Common myeloid progenitor, CD34-positive (primary cell): ENCODE data around the gene KARS1.

Experiments used
- CTCF ChIA-PET: fragments of 350-600 bp; sonication (Branson Sonifier 250); formaldehyde crosslinking; loops from one replicate; lab custom pipeline; 2021; ENCODE audit warnings: antibody characterized with exemption; lab: Charles Lee
- POLR2A ChIA-PET: fragments of 350-600 bp; sonication (Branson Sonifier 250); formaldehyde crosslinking; loops from one replicate; lab custom pipeline; 2021; ENCODE audit warnings: antibody characterized with exemption; lab: Charles Lee
- DNase-seq, 3 donors: peaks; one replicate each; pipeline versions ENCODE4 v3.0.0 to v3.0.0-alpha.2; 2013
- H3K27ac ChIP-seq, 2 experiments: 1 replicate in 1 of 2; 2 replicates in 1 of 2; pipeline ENCODE4 v1.7.0; 2013; ENCODE audit warnings: inconsistent platforms in 2 of 2, low read length in 2 of 2, mild to moderate bottlenecking in 2 of 2, low read depth in 1 of 2, moderate library complexity in 1 of 2; ENCODE audit not compliant: severe bottlenecking in 2 of 2, insufficient read depth in 1 of 2, poor library complexity in 1 of 2
- H3K27me3 ChIP-seq, 5 experiments: replicated peaks in 2 of 5; 1 replicate in 3 of 5; 2 replicates in 2 of 5; pipeline versions ENCODE4 v1.6.1 to v1.7.0; 2013; ENCODE audit warnings: low read length in 4 of 5, mild to moderate bottlenecking in 2 of 5, moderate library complexity in 2 of 5, inconsistent platforms in 1 of 5; ENCODE audit not compliant: insufficient read depth in 5 of 5, control insufficient read depth in 4 of 5
- H3K36me3 ChIP-seq, 4 experiments: 1 replicate in 2 of 4; 2 replicates in 2 of 4; pipeline versions ENCODE4 v1.6.1 to v1.7.0; 2013; ENCODE audit warnings: low read length in 3 of 4, control low read depth in 1 of 4, mild to moderate bottlenecking in 1 of 4; ENCODE audit not compliant: control insufficient read depth in 4 of 4, insufficient read depth in 4 of 4
- H3K4me1 ChIP-seq, 4 experiments: 1 replicate in 3 of 4; 2 replicates in 1 of 4; pipeline versions ENCODE4 v1.6.1 to v1.7.1; 2013; ENCODE audit warnings: low read length in 3 of 4, mild to moderate bottlenecking in 3 of 4, control low read depth in 1 of 4, inconsistent platforms in 1 of 4, moderate library complexity in 1 of 4; ENCODE audit not compliant: control insufficient read depth in 4 of 4, insufficient read depth in 4 of 4; ENCODE audit errors: control extremely low read depth in 1 of 4
- H3K4me3 ChIP-seq, 7 experiments: 1 replicate in 4 of 7; 2 replicates in 3 of 7; pipeline versions ENCODE4 v1.5.1 to v1.7.0; 2013; ENCODE audit warnings: mild to moderate bottlenecking in 7 of 7, low read length in 6 of 7, moderate library complexity in 6 of 7, inconsistent platforms in 2 of 7, low read depth in 2 of 7, control low read depth in 1 of 7; ENCODE audit not compliant: insufficient read depth in 4 of 7, control insufficient read depth in 1 of 7; ENCODE audit errors: extremely low read depth in 1 of 7
- H3K9me3 ChIP-seq, 5 experiments: 1 replicate in 4 of 5; 2 replicates in 1 of 5; pipeline versions ENCODE4 v1.6.1 to v1.7.1; 2013; ENCODE audit warnings: low read length in 4 of 5, mild to moderate bottlenecking in 2 of 5, inconsistent platforms in 1 of 5, low read depth in 1 of 5, moderate library complexity in 1 of 5; ENCODE audit not compliant: control insufficient read depth in 4 of 5, insufficient read depth in 2 of 5; ENCODE audit errors: control extremely low read depth in 1 of 5
- WGBS: methylation state at CpG from one replicate; pipeline ENCODE4 v1.1.5; 2013; ENCODE audit not compliant: insufficient coverage; 5-methylcytosine and 5-hydroxymethylcytosine counted together

The KARS1 gene

GRCh38 chr16:75628351-75628750 lies 19.1 kb downstream of the KARS1 start:
- POLR2A ChIA-PET, result no interaction called here
- Histone ChIP-seq H3K4me3 (peak overlapping the region in 2 of 7 experiments; percentile 16 to 53), H3K4me1 (peaks cover 22 to 30% (median 30%) of the 10 kb centered on the region in 4 experiments), H3K27ac (peak overlapping the region in 1 of 2 experiments; percentile 23), H3K27me3 (no peaks in the 10 kb centered on the region), H3K36me3 (peaks cover 21 to 79% (median 57%) of the 10 kb centered on the region in 4 experiments), H3K9me3 (no peaks in the 10 kb centered on the region)
- WGBS, result 86% methylated on average over 4 of the region's 4 CpGs
- CTCF ChIA-PET, result interaction anchor here (1.7 kb wide), 1 partner anchor 17 kb away, joined by 3 read pairs; no protein-coding TSS in a partner anchor
- DNase-seq, result no peak

- ChIA-PET POLR2A (no interaction called here), CTCF (no interaction called here)
- Histone ChIP-seq H3K4me3 (peak overlapping the region in 2 of 7 experiments; percentile 16 to 53), H3K27ac (peak overlapping the region in 1 of 2 experiments; percentile 31), H3K9me3 (no peaks in the 10 kb centered on the region), H3K4me1 (peaks cover 22 to 31% (median 30%) of the 10 kb centered on the region in 4 experiments), H3K27me3 (no peaks in the 10 kb centered on the region), H3K36me3 (peaks cover 21 to 75% (median 52%) of the 10 kb centered on the region in 4 experiments)
- WGBS, result 14% methylated on average over 2 of the region's 3 CpGs
- peak; percentile 59 to 87 (median 75) for DNase-seq
Observed at GRCh38 chr16:75627851-75628250, 19.6 kb downstream of the KARS1 start.

GRCh38 chr16:75626806-75627205 lies 20.7 kb downstream of the KARS1 start:
- H3K36me3 ChIP-seq, result peaks cover 21 to 65% (median 43%) of the 10 kb centered on the region in 4 experiments
- H3K27me3 ChIP-seq, result no peaks in the 10 kb centered on the region
- WGBS, result 90% methylated on average over 4 of the region's 4 CpGs
- no peak for DNase-seq
- peak overlapping the region in 1 of 7 experiments; percentile 17 for H3K4me3 ChIP-seq
- peak overlapping the region; percentile 2 to 42 for H3K27ac ChIP-seq
- no peaks in the 10 kb centered on the region for H3K9me3 ChIP-seq
- ChIA-PET CTCF (interaction anchor here (1.2 kb wide), 1 partner anchor 21 kb away, joined by 4 read pairs; the partner anchor contains the start of genes KARS1 and TERF2IP), POLR2A (no interaction called here)
- H3K4me1 ChIP-seq, result peaks cover 30 to 41% (median 38%) of the 10 kb centered on the region in 4 experiments

GRCh38 chr16:75624921-75625334 lies 22.5 kb downstream of the KARS1 start:
- Histone ChIP-seq H3K27ac (no peak overlapping the region), H3K9me3 (no peaks in the 10 kb centered on the region), H3K4me3 (no peak overlapping the region), H3K36me3 (peaks cover 18 to 57% (median 32%) of the 10 kb centered on the region in 4 experiments), H3K27me3 (no peaks in the 10 kb centered on the region), H3K4me1 (peaks cover 32 to 53% (median 41%) of the 10 kb centered on the region in 4 experiments)
- ChIA-PET POLR2A (no interaction called here), CTCF (no interaction called here)
- 100% methylated on average over 4 of the region's 4 CpGs for WGBS
- DNase-seq, result peak in 1 of 3 donors; percentile 5

GRCh38 chr16:75622761-75623605 lies 24.5 kb downstream of the KARS1 start, which contains the start of gene ADAT1:
TSS of gene ADAT1 (minus strand) at chr16:75623281. CDS start at chr16:75620799, 2,482 bp downstream.
- WGBS, result under 1% methylated on average over 44 of the region's 62 CpGs
- Histone ChIP-seq H3K36me3 (peaks cover 17 to 50% (median 23%) of the 10 kb centered on the region in 4 experiments), H3K4me3 (peak within 1 kb of the TSS; percentile 74 to 92 (median 90)), H3K4me1 (peaks cover 25 to 43% (median 33%) of the 10 kb centered on the region in 4 experiments), H3K27ac (peak within 1 kb of the TSS; percentile 89 to 95), H3K27me3 (no peaks in the 10 kb centered on the region), H3K9me3 (no peaks in the 10 kb centered on the region)
- peak; percentile 99 to 100 (median 100) for DNase-seq
- POLR2A ChIA-PET, result interaction anchor here (0.6 to 1.5 kb wide), 4 partner anchors 24 to 42 kb away, joined by 3 to 5 read pairs (median 4); partner anchors contain the start of genes KARS1 and TERF2IP
- CTCF ChIA-PET, result interaction anchor here (0.9 to 2.1 kb wide), 11 partner anchors 11 to 151 kb away, joined by 3 to 8 read pairs (median 3); partner anchors contain the start of genes GABARAPL2, KARS1 and TERF2IP

- Histone ChIP-seq H3K27ac (no peak overlapping the region), H3K36me3 (peaks cover 15 to 45% (median 24%) of the 10 kb centered on the region in 4 experiments), H3K4me1 (peaks cover 7 to 26% (median 18%) of the 10 kb centered on the region in 4 experiments), H3K9me3 (no peaks in the 10 kb centered on the region), H3K27me3 (no peaks in the 10 kb centered on the region), H3K4me3 (peak overlapping the region in 1 of 7 experiments; percentile 37)
- CTCF ChIA-PET, result interaction anchor here (0.6 to 2.1 kb wide), 10 partner anchors 9 to 149 kb away, joined by 3 to 8 read pairs (median 5); partner anchors contain the start of gene GABARAPL2
- 7% methylated on average over 2 of the region's 2 CpGs for WGBS
- DNase-seq, result peak; percentile 59 to 72 (median 70)
- POLR2A ChIA-PET, result interaction anchor here (1.2 kb wide), 1 partner anchor 20 kb away, joined by 3 read pairs; no protein-coding TSS in a partner anchor
Observed at GRCh38 chr16:75621170-75621477, 26.3 kb downstream of the KARS1 start.
